HepG2 (cell line): Measurements from ENCODE around the gene RUVBL2.

Source experiments
- MXI1 ChIP-seq: IDR thresholded peaks from 3 replicates; pipeline ENCODE4 v1.6.1; 2012; ENCODE audit warnings: low read depth, low read length, inconsistent platforms, borderline replicate concordance
- POLR2A ChIP-seq, 2 experiments: IDR thresholded peaks; 2 replicates each; pipeline ENCODE4 v1.6.1; 2011; ENCODE audit warnings: low read depth in 2 of 2, low read length in 2 of 2, mild to moderate bottlenecking in 1 of 2, moderate library complexity in 1 of 2; ENCODE audit not compliant: insufficient read depth in 1 of 2
- TCF7 ChIP-seq: sonication (generic); IDR thresholded peaks from 2 replicates; pipeline ENCODE4 v1.6.1; 2016; ENCODE audit warnings: antibody characterized with exemption, low read depth

DNA sequence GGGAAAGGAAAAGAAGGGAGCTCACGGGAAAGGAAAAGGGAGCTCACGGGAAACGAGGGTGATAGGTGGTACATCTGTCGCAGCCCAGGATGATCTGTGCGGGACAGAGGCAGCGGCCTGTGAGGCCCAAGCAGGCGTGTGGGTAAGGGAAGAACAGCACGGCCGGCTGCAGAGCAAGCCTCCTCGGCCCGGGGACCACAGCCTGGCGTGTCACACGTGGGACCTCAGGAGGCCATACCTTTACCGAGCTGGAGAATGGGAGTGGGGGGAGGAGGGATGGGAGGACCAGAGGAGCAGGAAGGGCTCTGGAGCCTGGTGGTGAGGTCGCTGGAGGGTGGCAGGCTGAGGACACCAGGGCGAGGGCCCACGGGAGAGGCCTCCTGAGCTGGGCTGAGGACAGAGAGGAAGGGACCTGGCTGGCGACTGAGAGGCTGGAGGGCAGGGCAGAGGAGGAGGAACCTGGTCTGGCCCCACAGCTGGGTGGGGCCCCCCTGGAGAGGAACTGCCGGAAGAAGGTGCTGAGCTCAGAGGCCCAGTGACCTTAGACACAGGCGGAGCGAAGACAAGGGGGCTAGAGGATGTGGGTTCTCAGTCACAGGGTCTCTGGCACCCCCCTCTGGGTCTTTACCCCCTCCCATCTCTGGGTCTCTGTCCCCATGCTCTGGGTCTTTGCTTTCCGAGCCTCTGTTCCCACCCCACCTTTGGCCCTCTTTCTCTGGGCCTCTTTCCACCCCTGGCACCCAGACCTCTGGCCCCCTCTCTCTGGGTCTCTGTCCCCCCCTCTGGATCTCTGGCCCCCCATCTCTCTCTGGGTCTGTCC lies 31.4 kb upstream of the RUVBL2 start:
- no peak; the same call in 2 of the 3 replicates for TF ChIP-seq MXI1
- TF ChIP-seq TCF7 = no peak
- TF ChIP-seq POLR2A (IDR thresholded peaks at IDR 0.05; ENCODE audit: insufficient read depth in 1 of 2, low read depth in 2 of 2, low read length in 2 of 2) = peak; percentile 97
